ENCODE data around the gene RACK1.

Gene RACK1

GRCh38 chr5:181233088-181233800, 10.5 kb downstream of the RACK1 start:
- Mint-ChIP-seq H3K9me3 (no peaks in the 10 kb centered on the region), H3K27me3 (no peaks in the 10 kb centered on the region), H3K4me1 (peaks cover 36% of the 10 kb centered on the region), H3K4me3 (no peak overlapping the region), H3K27ac (peak overlapping the region; percentile 12), H3K36me3 (peaks cover 72% of the 10 kb centered on the region)
- CTCF ChIA-PET, result no interaction called here
- no peak for DNase-seq

- DNase-seq, result no peak
- H3K27me3 Mint-ChIP-seq, result no peaks in the 10 kb centered on the region
- H3K9me3 Mint-ChIP-seq, result no peaks in the 10 kb centered on the region
- peak overlapping the region; percentile 12 for H3K27ac Mint-ChIP-seq
- H3K36me3 Mint-ChIP-seq, result peaks cover 65% of the 10 kb centered on the region
- peaks cover 31% of the 10 kb centered on the region for H3K4me1 Mint-ChIP-seq
- CTCF ChIA-PET, result no interaction called here
- H3K4me3 Mint-ChIP-seq, result no peak overlapping the region
Observed at GRCh38 chr5:181232593-181232992, 11.1 kb downstream of the RACK1 start.

- no peak overlapping the region for H3K4me3 Mint-ChIP-seq
- no peak for DNase-seq
- peaks cover 56% of the 10 kb centered on the region for H3K36me3 Mint-ChIP-seq
- no peaks in the 10 kb centered on the region for H3K27me3 Mint-ChIP-seq
- H3K4me1 Mint-ChIP-seq, result peaks cover 33% of the 10 kb centered on the region
- no peak overlapping the region for H3K27ac Mint-ChIP-seq
- CTCF ChIA-PET, result no interaction called here
- no peaks in the 10 kb centered on the region for H3K9me3 Mint-ChIP-seq
Observed at GRCh38 chr5:181231432-181231831, 12.3 kb downstream of the RACK1 start.

GRCh38 chr5:181230551-181230950, 13.2 kb downstream of the RACK1 start:
- H3K36me3 Mint-ChIP-seq, result peaks cover 50% of the 10 kb centered on the region
- H3K4me3 Mint-ChIP-seq, result no peak overlapping the region
- peak overlapping the region; percentile 63 for H3K27ac Mint-ChIP-seq
- H3K4me1 Mint-ChIP-seq, result peaks cover 37% of the 10 kb centered on the region
- CTCF ChIA-PET, result no interaction called here
- no peak for DNase-seq
- H3K27me3 Mint-ChIP-seq, result no peaks in the 10 kb centered on the region
- H3K9me3 Mint-ChIP-seq, result no peaks in the 10 kb centered on the region

GRCh38 chr5:181229996-181230395, 13.7 kb downstream of the RACK1 start:
- Mint-ChIP-seq H3K4me3 (no peak overlapping the region), H3K36me3 (peaks cover 45% of the 10 kb centered on the region), H3K9me3 (no peaks in the 10 kb centered on the region), H3K4me1 (peaks cover 43% of the 10 kb centered on the region), H3K27ac (no peak overlapping the region), H3K27me3 (no peaks in the 10 kb centered on the region)
- CTCF ChIA-PET, result no interaction called here
- no peak for DNase-seq

DNA sequence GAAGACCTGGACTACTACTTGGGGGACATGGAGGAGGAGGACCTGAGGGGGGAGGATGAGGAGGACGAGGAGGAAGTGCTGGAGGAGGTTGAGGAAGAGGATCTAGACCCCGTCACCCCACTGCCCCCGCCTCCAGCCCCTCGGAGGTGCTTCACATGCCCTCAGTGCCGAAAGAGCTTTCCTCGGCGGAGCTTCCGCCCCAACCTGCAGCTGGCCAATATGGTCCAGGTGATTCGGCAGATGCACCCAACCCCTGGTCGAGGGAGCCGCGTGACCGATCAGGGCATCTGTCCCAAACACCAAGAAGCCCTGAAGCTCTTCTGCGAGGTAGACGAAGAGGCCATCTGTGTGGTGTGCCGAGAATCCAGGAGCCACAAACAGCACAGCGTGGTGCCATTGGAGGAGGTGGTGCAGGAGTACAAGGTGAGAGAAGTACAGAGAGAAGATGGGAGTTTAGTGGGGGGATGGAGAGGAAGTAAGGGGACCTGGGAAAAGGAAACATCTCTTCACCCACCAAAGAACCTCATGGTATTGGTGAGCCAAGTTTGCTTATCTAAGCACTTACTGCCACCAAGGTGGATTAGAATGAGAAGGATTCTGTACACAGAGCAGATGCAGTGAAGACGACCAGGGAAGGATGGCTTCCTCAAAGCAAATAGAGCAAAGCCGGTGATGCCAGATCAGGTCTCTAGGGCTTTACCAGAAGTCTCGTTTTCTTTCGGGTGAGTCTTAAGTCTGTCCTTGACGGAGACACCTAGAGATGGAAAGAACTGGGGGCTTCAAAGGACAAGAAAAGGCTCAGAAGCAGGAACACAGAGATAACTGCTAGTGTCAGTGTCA, 19.1 kb downstream of the RACK1 start:
- peak; percentile 64 for DNase-seq
- H3K4me1 Mint-ChIP-seq, result peaks cover 70% of the 10 kb centered on the region
- H3K4me3 Mint-ChIP-seq, result peak overlapping the region; percentile 96
- H3K36me3 Mint-ChIP-seq, result peaks cover 19% of the 10 kb centered on the region
- peak overlapping the region; percentile 98 for H3K27ac Mint-ChIP-seq
- CTCF ChIA-PET, result interaction anchor here (0.6 to 1.8 kb wide), 4 partner anchors 10 to 34 kb away, joined by 3 to 10 read pairs (median 3); partner anchors contain the start of gene RACK1
- H3K9me3 Mint-ChIP-seq, result no peaks in the 10 kb centered on the region
- H3K27me3 Mint-ChIP-seq, result peaks cover 22% of the 10 kb centered on the region

DNA sequence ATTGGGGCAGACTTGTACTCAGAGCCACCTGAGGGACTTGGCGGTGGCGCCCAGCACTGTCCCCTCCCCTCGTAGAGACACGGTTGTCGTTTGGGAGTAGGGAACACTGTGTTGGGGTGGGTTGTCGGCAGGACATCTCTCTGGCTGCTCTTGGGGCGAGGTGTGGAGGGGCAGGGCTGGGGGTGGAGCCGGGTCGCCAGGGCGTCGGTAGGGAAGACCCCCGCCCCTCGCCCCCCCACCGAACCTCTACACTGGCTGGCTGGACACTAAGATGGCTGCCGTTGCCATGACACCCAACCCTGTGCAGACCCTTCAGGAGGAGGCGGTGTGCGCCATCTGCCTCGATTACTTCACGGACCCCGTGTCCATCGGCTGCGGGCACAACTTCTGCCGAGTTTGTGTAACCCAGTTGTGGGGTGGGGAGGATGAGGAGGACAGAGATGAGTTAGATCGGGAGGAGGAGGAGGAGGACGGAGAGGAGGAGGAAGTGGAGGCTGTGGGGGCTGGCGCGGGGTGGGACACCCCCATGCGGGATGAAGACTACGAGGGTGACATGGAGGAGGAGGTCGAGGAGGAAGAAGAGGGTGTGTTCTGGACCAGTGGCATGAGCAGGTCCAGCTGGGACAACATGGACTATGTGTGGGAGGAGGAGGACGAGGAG, 19.8 kb downstream of the RACK1 start:
- Mint-ChIP-seq H3K9me3 (no peaks in the 10 kb centered on the region), H3K36me3 (peaks cover 13% of the 10 kb centered on the region), H3K27me3 (peaks cover 26% of the 10 kb centered on the region), H3K4me3 (peak overlapping the region; percentile 96), H3K27ac (peak overlapping the region; percentile 98), H3K4me1 (peaks cover 67% of the 10 kb centered on the region)
- CTCF ChIA-PET, result interaction anchor here (0.6 to 1.8 kb wide), 2 partner anchors 21 to 33 kb away, joined by 3 to 10 read pairs; partner anchors contain the start of gene RACK1
- DNase-seq, result peak; percentile 76

GRCh38 chr5:181223058-181223728, 20.5 kb downstream of the RACK1 start, which contains the start of gene TRIM41:
Gene TRIM41, plus strand, starts transcription at chr5:181223281. Its CDS starts 719 bp downstream, at chr5:181224000.
- CTCF ChIA-PET, result interaction anchor here (0.6 to 1.4 kb wide), 3 partner anchors 16 to 28 kb away, joined by 3 read pairs; no protein-coding TSS in a partner anchor
- H3K36me3 Mint-ChIP-seq, result peaks cover 14% of the 10 kb centered on the region
- peak; percentile 98 for DNase-seq
- peak within 1 kb of the TSS; percentile 96 for H3K4me3 Mint-ChIP-seq
- peaks cover 72% of the 10 kb centered on the region for H3K4me1 Mint-ChIP-seq
- H3K27ac Mint-ChIP-seq, result peak within 1 kb of the TSS; percentile 98
- H3K9me3 Mint-ChIP-seq, result no peaks in the 10 kb centered on the region
- H3K27me3 Mint-ChIP-seq, result peaks cover 28% of the 10 kb centered on the region

GRCh38 chr5:181222630-181223057, 21.1 kb downstream of the RACK1 start:
- CTCF ChIA-PET, result interaction anchor here (0.6 to 1.4 kb wide), 4 partner anchors 15 to 38 kb away, joined by 3 read pairs; no protein-coding TSS in a partner anchor
- peaks cover 16% of the 10 kb centered on the region for H3K36me3 Mint-ChIP-seq
- peaks cover 78% of the 10 kb centered on the region for H3K4me1 Mint-ChIP-seq
- H3K27me3 Mint-ChIP-seq, result peaks cover 32% of the 10 kb centered on the region
- H3K9me3 Mint-ChIP-seq, result no peaks in the 10 kb centered on the region
- H3K27ac Mint-ChIP-seq, result peak overlapping the region; percentile 98
- peak overlapping the region; percentile 96 for H3K4me3 Mint-ChIP-seq
- DNase-seq, result no peak

GRCh38 chr5:181221792-181222629, 21.7 kb downstream of the RACK1 start:
- Mint-ChIP-seq H3K27me3 (peaks cover 35% of the 10 kb centered on the region), H3K4me1 (peaks cover 83% of the 10 kb centered on the region), H3K4me3 (peak overlapping the region; percentile 96), H3K9me3 (no peaks in the 10 kb centered on the region), H3K36me3 (peaks cover 13% of the 10 kb centered on the region), H3K27ac (peak overlapping the region; percentile 98)
- CTCF ChIA-PET, result interaction anchor here (0.6 to 1.4 kb wide), 4 partner anchors 15 to 37 kb away, joined by 3 read pairs; no protein-coding TSS in a partner anchor
- DNase-seq, result peak; percentile 93

DNA sequence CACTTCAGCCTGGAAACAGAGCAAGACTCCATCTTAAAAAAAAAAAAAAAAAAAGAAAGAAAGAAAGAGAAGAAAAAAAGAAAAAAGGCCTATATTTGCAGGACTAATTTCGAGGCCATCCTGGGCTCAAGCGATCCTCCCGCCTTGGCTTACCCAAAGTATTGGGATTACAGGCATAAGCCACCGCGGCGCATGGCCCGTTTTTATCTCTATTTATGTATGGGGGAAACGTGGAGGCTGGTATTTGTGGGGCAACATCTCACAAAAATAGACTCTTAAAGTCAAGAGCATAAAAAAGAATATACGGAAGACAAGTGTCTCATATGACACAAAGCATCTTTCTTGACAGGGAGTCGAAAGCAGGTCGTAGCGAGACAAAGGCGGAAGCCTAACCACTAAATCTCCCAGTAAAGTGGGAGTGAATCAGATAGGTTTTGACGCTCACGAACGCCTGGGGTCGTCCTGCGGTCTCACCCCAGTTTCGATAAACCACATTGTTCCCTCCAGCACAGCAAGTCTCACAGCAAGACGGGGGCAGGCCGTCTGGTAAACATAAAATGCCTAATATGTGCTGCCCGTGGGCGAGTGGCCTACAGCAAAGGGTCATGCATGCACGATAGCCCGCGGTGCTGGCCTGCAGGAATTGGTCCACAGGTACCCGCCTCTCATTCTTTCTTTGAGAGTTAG, 22.5 kb downstream of the RACK1 start:
- DNase-seq, result peak; percentile 66
- H3K4me1 Mint-ChIP-seq, result peaks cover 83% of the 10 kb centered on the region
- H3K27me3 Mint-ChIP-seq, result peaks cover 38% of the 10 kb centered on the region
- peak overlapping the region; percentile 96 for H3K4me3 Mint-ChIP-seq
- CTCF ChIA-PET, result interaction anchor here (1.2 kb wide), 3 partner anchors 33 to 37 kb away, joined by 3 read pairs; no protein-coding TSS in a partner anchor
- peak overlapping the region; percentile 98 for H3K27ac Mint-ChIP-seq
- H3K36me3 Mint-ChIP-seq, result peaks cover 13% of the 10 kb centered on the region
- no peaks in the 10 kb centered on the region for H3K9me3 Mint-ChIP-seq

DNA sequence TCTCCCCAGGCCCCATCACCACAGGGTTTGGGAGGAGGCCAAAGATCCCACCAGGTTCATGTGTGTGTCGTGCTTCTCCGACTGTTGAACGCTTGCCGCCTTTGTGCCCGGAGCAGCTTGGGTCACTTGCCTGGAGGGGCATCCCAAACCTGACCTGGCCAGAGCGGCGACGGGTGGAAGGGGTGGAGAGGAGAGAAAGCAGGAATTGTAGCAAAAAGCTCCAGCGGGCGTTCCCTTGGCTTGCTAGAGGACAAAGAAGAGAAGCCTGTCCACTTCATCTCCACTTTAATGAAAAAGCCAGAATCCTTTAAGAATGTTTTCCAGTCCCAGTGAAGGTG, 23.6 kb downstream of the RACK1 start:
- Mint-ChIP-seq H3K9me3 (no peaks in the 10 kb centered on the region), H3K27me3 (peaks cover 41% of the 10 kb centered on the region), H3K4me3 (no peak overlapping the region), H3K36me3 (peaks cover 10% of the 10 kb centered on the region), H3K27ac (peak overlapping the region; percentile 98), H3K4me1 (peaks cover 78% of the 10 kb centered on the region)
- CTCF ChIA-PET, result interaction anchor here (1.2 kb wide), 2 partner anchors 32 to 36 kb away, joined by 3 read pairs; no protein-coding TSS in a partner anchor
- no peak for DNase-seq
